GM12864 (cell line): Measurements from ENCODE around the gene BRAF.
"Not testable (repeated sequence)": the region's sequence is repeated elsewhere in the genome, so short reads cannot be mapped to it uniquely, and the experiment has no call there.

Experiments used
- DNase-seq: peaks from one replicate; pipeline ENCODE4 v3.0.0-alpha.2; 2011; ENCODE audit warnings: low read depth
- H3K4me3 ChIP-seq: 2 replicates; pipeline ENCODE4 v1.5.1; 2011; ENCODE audit warnings: mild to moderate bottlenecking, low read depth, low read length, control low read depth
- TF ChIP-seq, protein P1 (sequence below): IDR thresholded peaks from 2 replicates; pipeline ENCODE4 v1.5.1; 2011; ENCODE audit warnings: low read depth, mild to moderate bottlenecking, moderate library complexity, low read length, control low read depth, inconsistent platforms; ENCODE audit errors: missing control alignments

Gene BRAF

DNA sequence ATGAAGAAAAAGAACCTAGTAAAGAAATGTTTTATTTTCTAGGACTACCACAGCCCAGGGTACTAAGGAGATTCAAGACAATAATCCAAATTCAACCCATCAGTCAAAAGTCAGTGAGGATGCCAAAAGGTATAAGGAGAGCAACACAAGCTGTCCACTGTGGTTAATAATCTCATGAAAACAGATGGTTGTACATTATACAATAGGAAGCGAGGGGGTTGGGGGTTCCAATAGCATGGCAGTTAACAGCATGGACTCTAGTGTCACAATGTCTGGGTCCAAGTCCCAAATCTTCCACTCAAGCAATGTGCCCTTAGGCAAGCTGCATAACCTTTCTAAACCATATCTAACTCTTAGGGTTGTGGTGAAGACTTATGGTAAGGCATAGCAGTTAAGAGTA, 35.1 kb downstream of the BRAF start:
- no peak for DNase-seq
- no peak overlapping the region for H3K4me3 ChIP-seq
- TF ChIP-seq, protein P1, sequence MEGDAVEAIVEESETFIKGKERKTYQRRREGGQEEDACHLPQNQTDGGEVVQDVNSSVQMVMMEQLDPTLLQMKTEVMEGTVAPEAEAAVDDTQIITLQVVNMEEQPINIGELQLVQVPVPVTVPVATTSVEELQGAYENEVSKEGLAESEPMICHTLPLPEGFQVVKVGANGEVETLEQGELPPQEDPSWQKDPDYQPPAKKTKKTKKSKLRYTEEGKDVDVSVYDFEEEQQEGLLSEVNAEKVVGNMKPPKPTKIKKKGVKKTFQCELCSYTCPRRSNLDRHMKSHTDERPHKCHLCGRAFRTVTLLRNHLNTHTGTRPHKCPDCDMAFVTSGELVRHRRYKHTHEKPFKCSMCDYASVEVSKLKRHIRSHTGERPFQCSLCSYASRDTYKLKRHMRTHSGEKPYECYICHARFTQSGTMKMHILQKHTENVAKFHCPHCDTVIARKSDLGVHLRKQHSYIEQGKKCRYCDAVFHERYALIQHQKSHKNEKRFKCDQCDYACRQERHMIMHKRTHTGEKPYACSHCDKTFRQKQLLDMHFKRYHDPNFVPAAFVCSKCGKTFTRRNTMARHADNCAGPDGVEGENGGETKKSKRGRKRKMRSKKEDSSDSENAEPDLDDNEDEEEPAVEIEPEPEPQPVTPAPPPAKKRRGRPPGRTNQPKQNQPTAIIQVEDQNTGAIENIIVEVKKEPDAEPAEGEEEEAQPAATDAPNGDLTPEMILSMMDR, result no peak

DNA sequence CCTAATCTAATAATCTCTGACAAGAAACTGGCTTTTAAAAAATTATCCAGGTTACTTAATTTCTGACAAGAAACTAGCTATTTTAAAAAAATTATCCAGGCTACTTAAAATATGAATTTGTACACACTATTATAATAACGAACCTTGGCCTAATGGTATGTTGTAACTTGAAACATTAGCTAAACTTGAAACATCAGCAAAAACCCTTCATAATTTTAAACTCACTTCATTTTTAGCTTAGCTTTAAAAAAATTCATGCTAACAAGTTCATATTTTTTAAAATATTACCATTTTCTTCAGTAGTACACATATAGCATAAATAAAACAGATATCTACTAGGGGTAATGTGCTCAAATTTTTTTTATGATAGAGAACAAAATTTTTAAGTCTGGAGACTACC, 35.6 kb downstream of the BRAF start:
- TF ChIP-seq, protein P1, result no peak
- DNase-seq, result no peak
- H3K4me3 ChIP-seq, result no peak overlapping the region

DNA sequence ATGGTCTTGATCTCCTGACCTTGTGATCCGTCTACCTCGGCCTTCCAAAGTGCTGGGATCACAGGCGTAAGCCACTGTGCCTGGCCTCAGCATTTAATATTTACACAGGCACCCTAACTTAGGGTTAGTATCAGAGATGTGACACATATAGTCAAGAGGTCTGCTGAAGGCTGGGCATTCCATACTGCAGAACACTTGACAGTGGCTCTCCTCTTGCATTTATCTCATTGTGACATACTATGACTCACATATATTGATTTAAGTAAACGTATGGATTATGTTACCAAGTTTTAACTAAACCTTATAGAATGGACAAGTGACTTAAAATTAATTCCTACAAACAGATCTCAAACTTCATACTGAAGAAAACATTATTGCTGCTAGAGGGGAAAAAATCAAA, 36.6 kb downstream of the BRAF start:
- TF ChIP-seq, protein P1, result no peak
- H3K4me3 ChIP-seq, result no peak overlapping the region
- DNase-seq, result no peak

DNA sequence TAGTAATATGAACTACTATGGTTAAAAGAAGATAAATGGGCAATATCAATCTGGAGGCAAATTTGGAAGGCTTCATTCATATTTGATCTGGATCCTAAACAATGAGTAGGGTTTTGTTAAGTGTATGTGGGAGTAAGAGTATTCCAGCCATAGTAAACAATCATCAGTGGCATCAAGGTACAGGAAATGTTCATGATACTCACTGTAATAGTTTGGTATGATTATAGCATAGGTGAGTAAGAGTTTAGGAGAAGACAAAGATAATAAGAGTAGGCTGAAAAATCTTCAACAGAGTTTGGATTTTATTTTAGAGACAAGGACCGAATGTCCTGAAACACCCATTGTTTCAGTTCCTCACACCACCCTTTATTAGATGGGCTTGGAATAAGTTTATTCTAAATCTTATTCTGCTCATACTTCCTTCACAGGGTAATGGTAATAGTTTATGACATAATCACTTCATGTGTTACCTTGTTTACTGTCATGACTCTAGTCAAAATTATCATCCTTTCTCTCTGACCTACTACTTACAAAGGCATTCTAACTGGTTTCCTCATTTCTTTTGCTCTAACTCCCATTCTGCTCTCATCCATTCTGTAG, 38.9 kb downstream of the BRAF start:
- DNase-seq, result no peak
- TF ChIP-seq, protein P1, result no peak
- H3K4me3 ChIP-seq, result no peak overlapping the region

DNA sequence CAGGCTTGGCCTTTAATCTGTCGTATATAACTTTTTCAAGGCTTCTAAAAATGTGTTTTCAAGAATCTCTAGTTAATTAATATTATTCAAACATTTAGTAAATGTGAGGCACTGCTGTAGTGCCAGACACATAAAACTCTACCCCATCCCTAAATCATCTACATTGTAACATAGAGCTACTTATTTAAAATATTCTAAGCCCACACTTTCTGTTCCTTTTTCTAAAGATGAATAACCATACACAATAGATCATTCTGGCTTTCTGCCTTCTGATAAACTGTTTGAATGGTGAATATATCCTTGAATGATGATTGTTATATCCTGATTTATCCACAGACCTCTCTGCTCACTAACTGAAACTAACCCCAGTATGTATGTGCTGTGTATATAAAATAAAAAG, 41.4 kb downstream of the BRAF start:
- no peak overlapping the region for H3K4me3 ChIP-seq
- no peak for DNase-seq
- TF ChIP-seq, protein P1, result no peak

DNA sequence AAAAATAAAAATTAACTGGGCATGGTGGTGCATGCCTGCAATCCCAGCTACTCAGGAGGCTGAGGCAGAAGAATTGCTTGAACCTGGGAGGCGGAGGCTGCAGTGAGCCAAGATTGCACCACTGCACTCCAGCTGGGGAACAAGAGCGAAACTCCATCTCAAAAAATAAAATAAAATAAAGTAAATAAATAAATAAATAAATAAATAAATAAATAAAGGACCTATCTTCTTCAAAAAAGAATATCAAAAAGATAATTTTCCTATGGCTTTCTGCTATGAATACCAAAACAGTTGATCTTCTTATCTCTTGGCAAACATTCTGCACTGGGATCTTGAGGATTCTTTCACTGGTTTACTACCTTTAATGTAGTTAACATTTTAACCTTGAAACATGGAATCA, 41.9 kb downstream of the BRAF start:
- not testable (repeated sequence) for DNase-seq, H3K4me3 ChIP-seq

DNA sequence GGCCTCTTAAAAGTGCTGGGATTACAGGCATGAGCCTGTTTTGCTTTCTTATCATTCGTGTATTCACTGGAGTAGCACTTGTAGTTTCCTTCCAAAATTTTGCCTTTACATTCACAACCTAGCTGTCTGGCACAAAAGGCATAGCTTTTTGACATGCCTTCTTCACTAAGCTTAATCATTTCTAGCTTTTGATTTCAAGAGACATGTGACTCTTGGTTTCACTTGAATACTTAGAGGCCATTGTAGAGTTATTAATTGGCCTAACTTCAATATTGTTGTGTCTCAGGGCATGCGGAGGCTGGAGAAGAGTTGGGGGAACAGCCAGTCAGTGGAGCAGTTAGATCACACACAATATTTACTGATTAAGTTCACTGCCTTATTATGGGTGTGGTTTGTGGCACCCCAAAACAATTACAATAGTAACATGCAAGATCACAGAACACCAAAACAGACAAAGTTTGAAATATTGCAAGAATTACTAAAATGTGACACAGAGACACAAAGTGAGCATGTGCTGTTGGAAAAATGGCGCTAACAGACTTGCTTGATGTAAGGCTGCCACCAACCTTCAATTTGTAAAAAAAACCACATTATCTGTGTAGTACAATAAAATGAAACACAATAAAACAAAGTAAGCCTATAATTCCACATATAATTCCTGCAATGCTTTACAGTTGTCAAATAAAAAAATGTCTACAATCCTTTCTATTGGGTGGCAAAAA, 43.1 kb downstream of the BRAF start:
- no peak overlapping the region for H3K4me3 ChIP-seq

More for the DNA sequence above, 43.1 kb downstream of the BRAF start:
- TF ChIP-seq, protein P1, result no peak
- no peak for DNase-seq
